IMR-90 (cell line): Measurements from ENCODE around the gene TRMT6. TPM values are rescaled to one million over a fixed set of nuclear protein-coding genes. Genes with fewer than 3 reads are reported as not detected.

ENCODE experiments used
- ATAC-seq: fragments of 200-7000 bp; cut with Tn5 transposase; 2 replicates; pipeline ENCODE4 v1.9.1; 2020; ENCODE audit warnings: low read depth, mild to moderate bottlenecking, moderate library complexity
- BruUV-seq: library from RNA; stranded (reverse); fragments of 400-500 nt; replicated peaks from 2 replicates; lab custom pipeline; 2021; lab: Mats Ljungman, UMichigan
- CTCF ChIA-PET: fragments of 300-600 bp; formaldehyde crosslinking; extraction: SDS; loops from one replicate; lab custom pipeline; 2021; ENCODE audit warnings: antibody characterized with exemption; lab: Yijun Ruan, JAX
- POLR2A ChIA-PET: fragments of 300-600 bp; sonication (Branson Sonifier 250); formaldehyde crosslinking; loops from one replicate; lab custom pipeline; 2022; ENCODE audit warnings: antibody characterized with exemption; ENCODE audit not compliant: unreplicated experiment; lab: Charles Lee
- DNase-seq: peaks from one replicate; pipeline ENCODE4 v3.0.0; 2013
- H2AFZ ChIP-seq: replicated peaks from 2 replicates; pipeline ENCODE3; 2013; ENCODE audit warnings: low read length, mild to moderate bottlenecking; ENCODE audit not compliant: poor library complexity
- H2AK5ac ChIP-seq: 2 replicates; pipeline ENCODE4 v1.6.1; 2013; ENCODE audit warnings: low read depth, low read length, inconsistent platforms
- H2AK9ac ChIP-seq: replicated peaks from 2 replicates; pipeline ENCODE3; 2013; ENCODE audit warnings: mild to moderate bottlenecking, low read depth, low read length, moderate library complexity; ENCODE audit not compliant: poor library complexity
- H2BK120ac ChIP-seq: 2 replicates; pipeline ENCODE4 v1.6.1; 2013; ENCODE audit warnings: low read depth, low read length, inconsistent platforms
- H2BK15ac ChIP-seq: 3 replicates; pipeline ENCODE4 v1.6.1; 2013; ENCODE audit warnings: low read depth, low read length, inconsistent platforms
- H2BK20ac ChIP-seq: 2 replicates; pipeline ENCODE4 v1.6.1; 2013; ENCODE audit warnings: low read depth, mild to moderate bottlenecking, inconsistent platforms, low read length, moderate library complexity
- H2BK5ac ChIP-seq: 2 replicates; pipeline ENCODE4 v1.6.1; 2013; ENCODE audit warnings: mild to moderate bottlenecking, low read depth, low read length, inconsistent platforms; ENCODE audit not compliant: poor library complexity, severe bottlenecking
- H3K14ac ChIP-seq: replicated peaks from 2 replicates; pipeline ENCODE4 v1.6.1; 2013; ENCODE audit warnings: low read depth, low read length, inconsistent platforms
- H3K18ac ChIP-seq: 2 replicates; pipeline ENCODE4 v1.6.1; 2013; ENCODE audit warnings: low read depth, low read length, control low read depth
- H3K23ac ChIP-seq: 2 replicates; pipeline ENCODE4 v1.6.1; 2013; ENCODE audit warnings: low read depth, low read length, inconsistent platforms
- H3K27ac ChIP-seq: 2 replicates; pipeline ENCODE4 v1.5.1; 2013; ENCODE audit warnings: mild to moderate bottlenecking, control low read depth, low read length; ENCODE audit not compliant: insufficient read depth
- H3K27me3 ChIP-seq: 2 replicates; pipeline ENCODE4 v1.6.1; 2013; ENCODE audit warnings: low read length; ENCODE audit not compliant: control insufficient read depth, insufficient read depth
- H3K36me3 ChIP-seq: 2 replicates; pipeline ENCODE4 v1.6.1; 2013; ENCODE audit warnings: low read length, mixed read lengths; ENCODE audit not compliant: control insufficient read depth, insufficient read depth
- H3K4ac ChIP-seq: 2 replicates; pipeline ENCODE4 v1.6.1; 2013; ENCODE audit warnings: low read depth, low read length, inconsistent platforms
- H3K4me1 ChIP-seq: 2 replicates; pipeline ENCODE4 v1.6.1; 2013; ENCODE audit warnings: low read length, mixed read lengths; ENCODE audit not compliant: control insufficient read depth, insufficient read depth
- H3K4me2 ChIP-seq: 2 replicates; pipeline ENCODE4 v1.6.1; 2013; ENCODE audit warnings: low read depth, mild to moderate bottlenecking, control low read depth, low read length, moderate library complexity
- H3K4me3 ChIP-seq: 2 replicates; pipeline ENCODE4 v1.5.1; 2013; ENCODE audit warnings: low read depth, mild to moderate bottlenecking, control low read depth, low read length, moderate library complexity; ENCODE audit not compliant: insufficient read depth
- H3K56ac ChIP-seq: 2 replicates; pipeline ENCODE4 v1.6.1; 2013; ENCODE audit warnings: low read length, inconsistent platforms; ENCODE audit not compliant: insufficient read depth; ENCODE audit errors: extremely low read depth
- H3K79me1 ChIP-seq, 2 experiments: 2 replicates each; pipeline ENCODE4 v1.6.1; 2013; ENCODE audit warnings: low read length in 2 of 2, inconsistent platforms in 1 of 2, low read depth in 1 of 2
- H3K9ac ChIP-seq: 2 replicates; pipeline ENCODE4 v1.6.1; 2013; ENCODE audit warnings: low read depth, low read length, control low read depth
- H3K9me1 ChIP-seq: 2 replicates; pipeline ENCODE4 v1.6.1; 2013; ENCODE audit warnings: low read length, inconsistent platforms; ENCODE audit not compliant: insufficient read depth
- H3K9me3 ChIP-seq: 2 replicates; pipeline ENCODE4 v1.6.1; 2013; ENCODE audit warnings: low read length; ENCODE audit not compliant: control insufficient read depth, insufficient read depth
- H4K20me1 ChIP-seq: 2 replicates; pipeline ENCODE4 v1.6.1; 2013; ENCODE audit warnings: low read length, inconsistent platforms; ENCODE audit not compliant: insufficient read depth
- H4K5ac ChIP-seq: 2 replicates; pipeline ENCODE4 v1.6.1; 2013; ENCODE audit warnings: mild to moderate bottlenecking, low read depth, low read length, control low read depth
- H4K8ac ChIP-seq, 2 experiments: 2 replicates each; pipeline ENCODE4 v1.6.1; 2013; ENCODE audit warnings: low read depth in 2 of 2, low read length in 2 of 2, control low read depth in 1 of 2, inconsistent platforms in 1 of 2
- H4K91ac ChIP-seq: 2 replicates; pipeline ENCODE4 v1.6.1; 2013; ENCODE audit warnings: low read depth, low read length, inconsistent platforms; ENCODE audit not compliant: insufficient read depth
- CEBPB ChIP-seq: IDR thresholded peaks from 2 replicates; pipeline ENCODE4 v1.6.1; 2012; ENCODE audit warnings: low read depth, low read length, improper control_type of control experiment
- MXI1 ChIP-seq: IDR thresholded peaks from 2 replicates; pipeline ENCODE4 v1.6.1; 2012; ENCODE audit warnings: low read depth, mild to moderate bottlenecking, low read length, moderate library complexity, borderline replicate concordance
- POLR2A ChIP-seq: IDR thresholded peaks from 2 replicates; pipeline ENCODE4 v1.6.1; 2012; ENCODE audit warnings: mild to moderate bottlenecking, low read depth, low read length
- RAD21 ChIP-seq: IDR thresholded peaks from 2 replicates; pipeline ENCODE4 v1.6.1; 2012; ENCODE audit warnings: low read length, improper control_type of control experiment
- WGBS, 2 experiments: methylation state at CpG; one replicate each; pipeline versions ENCODE4 v1.1.5 to v1.1.7; 2013; ENCODE audit warnings: missing lambda C conversion rate in 2 of 2; ENCODE audit not compliant: insufficient read length in 1 of 2; ENCODE audit errors: extremely low coverage in 2 of 2; 5-methylcytosine and 5-hydroxymethylcytosine counted together
- dilution Hi-C: fragments of 300-500 bp; cut with HindIII; formaldehyde crosslinking; loops from one replicate; pipeline ENCODE4 v1.14.3; 2018; ENCODE audit warnings: low sequenced_read_pairs; ENCODE audit not compliant: unreplicated experiment
- in situ Hi-C: fragments of 300-500 bp; cut with MboI; formaldehyde crosslinking; loops from 3 replicates; pipeline ENCODE4 v1.14.3; 2019; ENCODE audit warnings: low sequenced_read_pairs, inconsistent platforms, mixed read lengths
- intact Hi-C: fragments of 100-400 bp; cut with micrococcal nuclease; formaldehyde crosslinking; loops from 2 replicates; pipeline ENCODE4 v1.10.0; 2022
- polyA plus RNA-seq, 3 experiments: library from polyadenylated mRNA; depleted of rRNA; stranded (reverse); fragments of >200 nt; gene quantifications; 2 replicates each; pipeline ENCODE4 v1.2.3, GENCODE V29; 2012; ENCODE audit warnings: low replicate concordance in 1 of 3
- total RNA-seq: library from RNA; depleted of rRNA; stranded (reverse); fragments of >200 nt; gene quantifications from 2 replicates; pipeline ENCODE4 v1.2.3, GENCODE V29; 2012
- TF ChIP-seq, protein P1 (sequence below): conservative IDR thresholded peaks from 2 replicates; pipeline ENCODE4 v1.5.1; 2012; ENCODE audit warnings: mild to moderate bottlenecking, low read depth, low read length, improper control_type of control experiment
- TF ChIP-seq, protein P2 (sequence below): fragments of 150-350 bp; IDR thresholded peaks from 2 replicates; pipeline ENCODE4 v1.6.1; 2017; ENCODE audit warnings: mild to moderate bottlenecking, antibody characterized with exemption, low read length, low read depth
- TF ChIP-seq, protein P3 (sequence below): fragments of 150-350 bp; IDR thresholded peaks from 2 replicates; pipeline ENCODE4 v1.6.1; 2016; ENCODE audit warnings: low read depth, mild to moderate bottlenecking, low read length, moderate library complexity, borderline replicate concordance

The TRMT6 gene
- total and polyA plus RNA-seq, 2 of the 4 experiments (the other 2 are of a cell fraction), result 7.2 to 8.0 TPM

DNA sequence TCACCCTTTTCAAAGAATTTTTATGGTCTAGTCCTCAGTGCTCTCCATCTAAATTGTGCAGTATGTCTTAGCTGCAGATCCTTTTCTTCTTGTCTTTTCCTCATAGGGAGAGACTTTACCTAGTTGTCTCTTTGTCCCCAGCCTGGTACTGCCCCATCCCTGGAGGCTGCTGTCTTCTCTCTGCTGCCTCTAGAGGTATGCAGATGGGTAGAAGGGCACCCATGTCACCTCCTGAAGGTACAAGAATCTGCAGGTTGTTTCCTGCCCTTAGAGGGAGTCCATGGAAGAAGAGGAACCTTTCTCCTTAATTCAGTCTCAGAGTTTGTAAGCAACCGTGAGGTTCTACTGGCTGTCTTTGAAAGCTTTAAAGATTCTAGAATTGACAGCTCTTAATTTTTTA lies 39.2 kb upstream of the TRMT6 start:
- H4K8ac ChIP-seq, result no peak overlapping the region
- no peak overlapping the region for H3K23ac ChIP-seq
- H3K4me1 ChIP-seq, result no peaks in the 10 kb centered on the region
- H2BK120ac ChIP-seq, result no peak overlapping the region
- no peak overlapping the region for H4K5ac ChIP-seq
- in situ Hi-C loops (no loop called here), intact Hi-C loops (no loop called here), dilution Hi-C loops (no loop called here)
- ATAC-seq, result no peak
- H2BK15ac ChIP-seq, result no peak overlapping the region
- WGBS, 2 experiments, result no CpG with 5 or more reads among the region's 1 CpG
- DNase-seq, result no peak
- H4K91ac ChIP-seq, result no peak overlapping the region
- no peak overlapping the region for H2AK5ac ChIP-seq
- H3K4ac ChIP-seq, result no peak overlapping the region
- H3K79me1 ChIP-seq, result peaks cover 0 to 3% of the 10 kb centered on the region in 2 experiments; a peak in 1 of 4 replicates
- no peaks in the 10 kb centered on the region for H3K27me3 ChIP-seq
- H3K4me2 ChIP-seq, result no peak overlapping the region
- no peak overlapping the region for H3K18ac ChIP-seq
- H3K56ac ChIP-seq, result no peak overlapping the region
- no peak overlapping the region for H2BK5ac ChIP-seq
- 0 out of 2 replicates have a peak, but pooled peaks cover 1% of the 10 kb centered on the region for H3K36me3 ChIP-seq
- no peaks in the 10 kb centered on the region for H4K20me1 ChIP-seq
- H3K9me3 ChIP-seq, result no peaks in the 10 kb centered on the region
- TF ChIP-seq, protein P1, sequence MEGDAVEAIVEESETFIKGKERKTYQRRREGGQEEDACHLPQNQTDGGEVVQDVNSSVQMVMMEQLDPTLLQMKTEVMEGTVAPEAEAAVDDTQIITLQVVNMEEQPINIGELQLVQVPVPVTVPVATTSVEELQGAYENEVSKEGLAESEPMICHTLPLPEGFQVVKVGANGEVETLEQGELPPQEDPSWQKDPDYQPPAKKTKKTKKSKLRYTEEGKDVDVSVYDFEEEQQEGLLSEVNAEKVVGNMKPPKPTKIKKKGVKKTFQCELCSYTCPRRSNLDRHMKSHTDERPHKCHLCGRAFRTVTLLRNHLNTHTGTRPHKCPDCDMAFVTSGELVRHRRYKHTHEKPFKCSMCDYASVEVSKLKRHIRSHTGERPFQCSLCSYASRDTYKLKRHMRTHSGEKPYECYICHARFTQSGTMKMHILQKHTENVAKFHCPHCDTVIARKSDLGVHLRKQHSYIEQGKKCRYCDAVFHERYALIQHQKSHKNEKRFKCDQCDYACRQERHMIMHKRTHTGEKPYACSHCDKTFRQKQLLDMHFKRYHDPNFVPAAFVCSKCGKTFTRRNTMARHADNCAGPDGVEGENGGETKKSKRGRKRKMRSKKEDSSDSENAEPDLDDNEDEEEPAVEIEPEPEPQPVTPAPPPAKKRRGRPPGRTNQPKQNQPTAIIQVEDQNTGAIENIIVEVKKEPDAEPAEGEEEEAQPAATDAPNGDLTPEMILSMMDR, result no peak
- TF ChIP-seq RAD21, result no peak
- TF ChIP-seq POLR2A, result no peak
- no peak for TF ChIP-seq CEBPB
- no peak for TF ChIP-seq MXI1
- TF ChIP-seq, protein P2, sequence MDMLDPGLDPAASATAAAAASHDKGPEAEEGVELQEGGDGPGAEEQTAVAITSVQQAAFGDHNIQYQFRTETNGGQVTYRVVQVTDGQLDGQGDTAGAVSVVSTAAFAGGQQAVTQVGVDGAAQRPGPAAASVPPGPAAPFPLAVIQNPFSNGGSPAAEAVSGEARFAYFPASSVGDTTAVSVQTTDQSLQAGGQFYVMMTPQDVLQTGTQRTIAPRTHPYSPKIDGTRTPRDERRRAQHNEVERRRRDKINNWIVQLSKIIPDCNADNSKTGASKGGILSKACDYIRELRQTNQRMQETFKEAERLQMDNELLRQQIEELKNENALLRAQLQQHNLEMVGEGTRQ, result no peak
- TF ChIP-seq, protein P3, sequence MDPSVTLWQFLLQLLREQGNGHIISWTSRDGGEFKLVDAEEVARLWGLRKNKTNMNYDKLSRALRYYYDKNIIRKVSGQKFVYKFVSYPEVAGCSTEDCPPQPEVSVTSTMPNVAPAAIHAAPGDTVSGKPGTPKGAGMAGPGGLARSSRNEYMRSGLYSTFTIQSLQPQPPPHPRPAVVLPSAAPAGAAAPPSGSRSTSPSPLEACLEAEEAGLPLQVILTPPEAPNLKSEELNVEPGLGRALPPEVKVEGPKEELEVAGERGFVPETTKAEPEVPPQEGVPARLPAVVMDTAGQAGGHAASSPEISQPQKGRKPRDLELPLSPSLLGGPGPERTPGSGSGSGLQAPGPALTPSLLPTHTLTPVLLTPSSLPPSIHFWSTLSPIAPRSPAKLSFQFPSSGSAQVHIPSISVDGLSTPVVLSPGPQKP, result no peak
- H3K9me1 ChIP-seq, result no peaks in the 10 kb centered on the region
- no peak overlapping the region for H2AK9ac ChIP-seq
- no TSS peak for BruUV-seq
- no peak overlapping the region for H3K14ac ChIP-seq
- H3K9ac ChIP-seq, result no peak overlapping the region
- no peak overlapping the region for H2BK20ac ChIP-seq
- CTCF ChIA-PET, result no interaction called here
- no peak overlapping the region for H2AFZ ChIP-seq
- POLR2A ChIA-PET, result interaction anchor here (0.7 kb wide), 1 partner anchor 12 kb away, joined by 4 read pairs; no protein-coding TSS in a partner anchor
- H3K4me3 ChIP-seq, result no peak overlapping the region
- no peak overlapping the region for H3K27ac ChIP-seq
